HepG2 (cell line): ENCODE measurements around the gene CACNA2D3.

Source experiments
- ESRRA ChIP-seq: sonication (generic); formaldehyde crosslinking; IDR thresholded peaks from 2 replicates; pipeline ENCODE4 v1.5.1; 2020; ENCODE audit warnings: mild to moderate bottlenecking, low read depth, missing genetic modification reagents
- POLR2AphosphoS5 ChIP-seq: IDR thresholded peaks from 2 replicates; pipeline ENCODE4 v1.6.1; 2012; ENCODE audit warnings: low read depth, low read length
- SKIL ChIP-seq: sonication (generic); formaldehyde crosslinking; IDR thresholded peaks from 2 replicates; pipeline ENCODE4 v1.8.0; 2022; ENCODE audit warnings: missing genetic modification reagents, mild to moderate bottlenecking, moderate library complexity, borderline replicate concordance

- no peak for TF ChIP-seq POLR2AphosphoS5
- no peak for TF ChIP-seq SKIL (CRISPR knock-in tag)
- no peak for TF ChIP-seq ESRRA (CRISPR knock-in tag)
Observed at GRCh38 chr3:54676087-54676486, 553.7 kb downstream of the CACNA2D3 start.
